AG04450 (cell line): ENCODE measurements around the gene WDFY2. TPM values are rescaled to one million over a fixed set of nuclear protein-coding genes. Genes with fewer than 3 reads are reported as not detected.

Experiments
- CTCF ChIA-PET: fragments of 300-600, 350-600 bp; formaldehyde crosslinking; extraction: SDS; loops from one replicate; lab custom pipeline; 2022; ENCODE audit warnings: antibody characterized with exemption, inconsistent platforms; lab: Charles Lee
- POLR2A ChIA-PET: fragments of 350-600 bp; formaldehyde crosslinking; extraction: SDS; loops from one replicate; lab custom pipeline; 2021; ENCODE audit warnings: antibody characterized with exemption, inconsistent platforms; lab: Yijun Ruan, JAX
- DNase-seq: peaks from one replicate; pipeline ENCODE4 v3.0.0-alpha.2; 2011; ENCODE audit warnings: low read depth, low spot score
- H3K27ac ChIP-seq: one replicate; pipeline ENCODE4 v1.5.1; 2012; ENCODE audit warnings: low read depth, low read length, control low read depth
- H3K27me3 ChIP-seq: one replicate; pipeline ENCODE4 v1.6.0; 2012; ENCODE audit warnings: low read length; ENCODE audit not compliant: control insufficient read depth, insufficient read depth
- H3K4me3 ChIP-seq: 2 replicates; pipeline ENCODE4 v1.5.1; 2011; ENCODE audit warnings: mild to moderate bottlenecking, low read depth, low read length, control low read depth
- H3K9me3 ChIP-seq: 2 replicates; pipeline ENCODE4 v1.5.1; 2012; ENCODE audit warnings: low read length; ENCODE audit not compliant: control insufficient read depth, insufficient read depth
- CTCF ChIP-seq: IDR thresholded peaks from 2 replicates; pipeline ENCODE4 v1.5.1; 2011; ENCODE audit warnings: low read depth, low read length, control low read depth, inconsistent platforms
- polyA plus RNA-seq: library from polyadenylated mRNA; depleted of rRNA; stranded (reverse); fragments of >200 nt; gene quantifications from 2 replicates; pipeline ENCODE4 v1.2.3, GENCODE V29; 2011

The WDFY2 gene
- polyA plus RNA-seq, 1 experiment = 6.3 TPM

- H3K9me3 ChIP-seq = no peaks in the 10 kb centered on the region; the same call in 1 of the 2 replicates
- H3K27me3 ChIP-seq = no peaks in the 10 kb centered on the region
- TF ChIP-seq CTCF = no peak
- ChIA-PET POLR2A (interaction anchor here (0.7 to 2.2 kb wide), 2 partner anchors 177 to 179 kb away, joined by 5 to 10 read pairs; partner anchors contain the start of gene INTS6), CTCF (interaction anchor here (0.6 kb wide), 2 partner anchors 136 to 272 kb away, joined by 3 to 5 read pairs; no protein-coding TSS in a partner anchor)
- H3K4me3 ChIP-seq = no peak overlapping the region
- H3K27ac ChIP-seq = no peak overlapping the region
- no peak for DNase-seq
These were observed 46.0 kb downstream of the WDFY2 start for GRCh38 chr13:51630288-51630615.

GRCh38 chr13:51632591-51633362 lies 48.5 kb downstream of the WDFY2 start:
- Histone ChIP-seq H3K4me3 (no peak overlapping the region), H3K9me3 (no peaks in the 10 kb centered on the region), H3K27me3 (no peaks in the 10 kb centered on the region), H3K27ac (no peak overlapping the region)
- ChIA-PET CTCF (interaction anchor here (1.2 kb wide), 1 partner anchor 94 kb away, joined by 3 read pairs; no protein-coding TSS in a partner anchor), POLR2A (interaction anchor here (1.2 kb wide), 1 partner anchor 180 kb away, joined by 5 read pairs; no protein-coding TSS in a partner anchor)
- DNase-seq = no peak
- TF ChIP-seq CTCF = no peak

- no peaks in the 10 kb centered on the region for H3K9me3 ChIP-seq
- no peak overlapping the region for H3K27ac ChIP-seq
- H3K4me3 ChIP-seq = no peak overlapping the region
- no peak for TF ChIP-seq CTCF
- DNase-seq = no peak
- POLR2A ChIA-PET = no interaction called here
- H3K27me3 ChIP-seq = no peaks in the 10 kb centered on the region
- CTCF ChIA-PET = no interaction called here
These were observed 51.0 kb downstream of the WDFY2 start for GRCh38 chr13:51635137-51635878.

- ChIA-PET CTCF (no interaction called here), POLR2A (no interaction called here)
- DNase-seq = no peak
- no peaks in the 10 kb centered on the region for H3K9me3 ChIP-seq
- TF ChIP-seq CTCF = no peak
- no peak overlapping the region for H3K27ac ChIP-seq
- H3K4me3 ChIP-seq = no peak overlapping the region
- H3K27me3 ChIP-seq = no peaks in the 10 kb centered on the region
These were observed 52.2 kb downstream of the WDFY2 start for GRCh38 chr13:51636349-51636890.
